ENCODE measurements around the gene GSN. TPM values are rescaled to one million over a fixed set of nuclear protein-coding genes. Genes with fewer than 3 reads are reported as not detected.
A peak's percentile ranks its signal among the peaks of the same experiment; 100 is the strongest.
"Not testable (repeated sequence)": the region's sequence is repeated elsewhere in the genome, so short reads cannot be mapped to it uniquely, and the experiment has no call there.

GSN gene
- total RNA-seq, 1 donor from 2014 or later: 159 TPM

- peak; percentile 84 to 97 for DNase-seq (ENCODE audit: low read depth in 2 of 2)
Measured at GRCh38 chr9:121286973-121287741, 19.2 kb downstream of the GSN start.

DNA sequence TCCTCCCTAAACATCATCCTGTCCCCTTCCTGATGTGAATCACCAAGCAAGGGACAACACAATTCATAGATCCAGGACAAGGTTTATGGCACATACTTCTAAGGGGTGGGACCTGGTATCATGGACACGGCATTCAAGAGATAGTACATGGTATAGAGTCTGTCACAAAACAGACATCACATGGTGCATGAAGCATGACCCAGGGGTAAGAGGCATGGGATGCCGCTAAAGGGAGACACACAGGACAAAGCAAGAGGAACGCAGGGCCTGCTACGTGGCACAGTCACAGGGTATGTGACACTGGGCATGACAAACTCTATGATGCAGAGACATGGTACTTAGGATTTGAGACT is 20.7 kb downstream of the GSN start:
- DNase-seq (ENCODE audit: low read depth in 2 of 2): no peak

GRCh38 chr9:121289026-121289771 is 21.2 kb downstream of the GSN start:
- peak; percentile 64 to 72 for DNase-seq (ENCODE audit: low read depth in 2 of 2)

DNA sequence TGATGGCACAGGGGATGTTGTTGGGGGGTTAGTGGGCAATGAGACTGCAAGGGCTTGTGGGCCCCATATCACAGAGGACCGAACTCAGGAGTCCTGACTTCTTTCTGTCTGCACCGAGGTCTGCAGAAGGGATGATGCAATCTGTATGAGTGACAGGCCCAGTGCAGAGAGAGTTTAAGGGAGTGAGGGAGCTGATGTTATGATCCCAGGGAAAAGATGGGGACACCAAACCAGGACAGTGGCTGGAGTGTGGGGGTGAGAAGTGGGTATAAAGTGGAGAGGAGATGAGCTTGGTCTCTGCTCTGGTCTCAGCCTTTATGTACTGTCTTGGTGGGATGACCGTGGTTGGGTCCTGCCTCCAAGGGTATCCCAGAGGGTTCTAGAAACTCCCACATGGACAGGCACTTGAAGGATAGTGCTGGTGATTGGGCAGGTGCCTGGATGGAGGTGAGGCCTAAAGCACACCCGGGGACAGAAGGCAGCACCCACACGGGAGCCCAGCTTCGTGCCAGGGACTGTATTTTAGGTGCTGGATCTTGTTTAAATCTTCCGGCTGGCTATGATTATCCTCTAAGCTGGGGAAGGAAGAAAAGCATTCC is 21.9 kb downstream of the GSN start:
- DNase-seq (ENCODE audit: low read depth in 2 of 2): no peak

DNA sequence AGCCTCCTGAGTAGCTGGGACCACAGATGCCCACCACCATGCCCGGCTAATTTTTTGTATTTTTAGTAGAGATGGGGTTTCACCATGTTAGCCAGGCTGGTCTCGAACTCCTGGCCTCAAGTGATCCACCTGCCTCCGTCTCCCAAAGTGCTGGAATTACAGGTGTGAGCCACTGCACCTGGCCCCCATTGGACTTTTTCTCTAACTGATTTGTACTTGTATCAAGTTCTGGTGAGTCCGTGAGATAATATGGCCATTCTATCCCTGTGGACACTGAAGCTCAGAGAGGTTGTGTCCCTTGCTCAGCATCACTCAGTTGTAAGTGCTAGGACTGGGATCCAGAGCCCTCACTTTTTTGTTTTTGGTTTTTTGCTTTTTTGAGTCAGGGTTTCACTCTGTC is 23.6 kb downstream of the GSN start:
- not testable (repeated sequence) for DNase-seq (ENCODE audit: low read depth in 2 of 2)

DNA sequence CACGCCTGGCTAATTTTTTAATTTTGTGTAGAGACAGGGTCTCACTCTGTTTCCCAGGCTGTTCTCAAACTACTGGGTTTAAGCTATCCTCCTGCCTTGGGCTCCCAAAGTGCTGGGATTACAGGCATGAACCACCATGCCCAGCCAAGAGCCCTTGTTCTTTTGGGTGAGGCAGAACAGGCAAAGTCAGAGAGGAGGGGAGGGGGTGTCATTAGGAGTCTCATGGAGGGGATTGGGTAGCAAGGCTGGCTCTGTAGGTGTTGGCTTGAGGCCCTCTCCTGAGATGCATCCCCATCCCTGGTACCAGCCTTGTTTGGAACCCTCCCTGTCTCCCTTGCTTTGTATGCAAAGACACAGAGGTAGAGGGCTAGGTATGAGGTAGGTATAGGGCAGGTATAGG is 24.1 kb downstream of the GSN start:
- no peak for DNase-seq (ENCODE audit: low read depth in 2 of 2)

GRCh38 chr9:121292801-121293241 is 24.9 kb downstream of the GSN start:
- no peak for DNase-seq (ENCODE audit: low read depth in 2 of 2)

DNA sequence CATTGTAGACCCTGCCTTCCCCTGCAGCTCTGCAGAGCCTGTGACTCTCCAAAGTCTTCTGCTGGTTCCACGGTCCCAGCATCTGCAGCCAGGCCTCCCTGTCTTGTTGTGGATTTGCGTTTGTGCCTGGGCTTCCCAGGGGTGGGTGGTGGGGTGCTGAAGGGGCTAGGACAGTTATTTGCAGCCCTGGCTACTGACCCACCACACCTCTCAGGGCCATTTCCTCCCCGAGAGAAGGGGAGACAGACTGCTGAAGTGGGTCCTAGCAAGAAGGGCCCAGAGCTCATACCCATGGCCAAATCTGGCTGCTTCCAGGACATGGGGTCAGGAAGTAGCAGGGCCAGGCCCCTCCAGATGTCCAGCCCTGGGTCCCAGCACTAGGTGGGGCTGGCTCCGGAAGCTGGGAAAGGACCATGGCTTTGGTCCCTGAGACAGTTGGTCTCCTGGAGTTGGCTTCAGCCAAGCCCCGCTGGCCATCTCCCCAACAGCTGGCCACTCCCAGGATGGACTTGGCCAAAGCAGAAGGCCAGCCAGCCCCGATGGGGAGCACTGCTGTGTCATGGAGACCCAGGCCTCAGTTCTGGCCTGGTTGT is 26.3 kb downstream of the GSN start:
- DNase-seq (ENCODE audit: low read depth in 2 of 2): no peak

DNA sequence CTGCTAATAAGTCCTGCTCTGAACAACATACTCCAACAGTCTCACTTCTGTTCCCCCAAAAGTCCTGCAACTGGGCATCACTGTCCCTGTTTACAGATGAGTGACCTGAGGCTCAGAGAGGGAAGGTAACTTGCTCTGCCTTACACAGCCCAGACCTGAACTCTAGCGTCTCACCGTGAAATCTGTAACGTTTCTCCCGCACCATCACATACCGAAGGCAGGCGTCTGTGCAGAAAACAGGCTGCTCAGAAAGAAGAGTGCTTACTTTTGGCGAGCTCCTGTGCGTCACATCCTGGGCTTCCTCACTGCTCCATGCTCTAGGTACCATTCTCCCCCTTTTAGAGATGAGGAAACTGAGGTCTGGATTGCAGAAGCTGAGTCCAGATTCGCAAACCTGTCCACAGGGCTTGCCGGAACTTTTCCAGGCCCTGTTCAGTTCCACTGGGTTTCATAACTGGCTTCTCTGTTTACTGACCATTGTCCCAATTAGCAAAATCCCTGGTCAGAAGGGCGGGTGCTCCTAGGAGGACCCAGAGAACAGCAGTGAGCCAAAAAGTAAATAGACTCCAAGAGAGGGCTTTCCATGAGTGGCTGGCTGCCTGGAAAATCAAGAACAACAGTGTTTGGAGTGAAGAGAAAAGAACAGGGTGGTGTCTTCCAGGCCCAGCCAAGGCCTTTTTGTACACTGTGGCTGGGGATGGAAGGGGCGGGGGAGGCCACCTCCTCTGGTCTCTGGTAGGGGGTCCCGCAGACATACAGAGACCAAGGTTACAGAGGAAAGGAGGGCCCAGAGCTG is 27.1 kb downstream of the GSN start:
- no peak for DNase-seq (ENCODE audit: low read depth in 2 of 2)

GRCh38 chr9:121295662-121296191 is 27.8 kb downstream of the GSN start:
- no peak for DNase-seq (ENCODE audit: low read depth in 2 of 2)

GRCh38 chr9:121296213-121297127 is 28.5 kb downstream of the GSN start:
- no peak for DNase-seq (ENCODE audit: low read depth in 2 of 2)

- DNase-seq (ENCODE audit: low read depth in 2 of 2): no peak
Measured at GRCh38 chr9:121297389-121297788, 29.4 kb downstream of the GSN start.

DNA sequence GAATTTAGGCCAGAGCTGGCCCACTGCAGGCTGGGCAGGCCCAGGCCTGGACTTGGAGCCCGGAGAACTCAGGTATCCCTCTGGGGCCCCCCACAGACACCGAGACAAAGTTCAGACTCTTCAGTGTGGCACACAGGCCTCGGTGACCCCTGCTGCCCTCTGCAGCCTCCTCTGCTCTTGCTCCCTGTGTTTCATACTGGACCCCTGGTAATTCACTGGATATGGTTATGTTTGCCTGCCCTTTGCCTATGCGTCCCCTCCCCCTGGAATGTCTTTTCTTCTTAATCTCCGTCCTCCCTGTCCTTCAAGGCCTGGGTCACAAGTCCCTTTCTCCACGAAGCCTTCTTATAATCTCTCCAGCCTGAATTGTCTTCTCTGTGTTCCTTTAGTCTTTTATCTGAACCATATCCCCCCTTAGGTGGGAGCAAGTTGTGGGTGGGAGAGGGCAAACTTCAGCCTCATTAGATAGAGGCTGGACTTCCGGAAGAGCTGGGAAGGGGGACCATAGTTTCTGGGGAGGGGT is 30.1 kb downstream of the GSN start:
- DNase-seq (ENCODE audit: low read depth in 2 of 2): no peak

- DNase-seq (ENCODE audit: low read depth in 2 of 2): peak; percentile 31 to 32
Measured at GRCh38 chr9:121298689-121299466, 30.9 kb downstream of the GSN start.

- DNase-seq (ENCODE audit: low read depth in 2 of 2): peak; percentile 60 to 61
Measured at GRCh38 chr9:121299467-121300282, 31.7 kb downstream of the GSN start.

DNA sequence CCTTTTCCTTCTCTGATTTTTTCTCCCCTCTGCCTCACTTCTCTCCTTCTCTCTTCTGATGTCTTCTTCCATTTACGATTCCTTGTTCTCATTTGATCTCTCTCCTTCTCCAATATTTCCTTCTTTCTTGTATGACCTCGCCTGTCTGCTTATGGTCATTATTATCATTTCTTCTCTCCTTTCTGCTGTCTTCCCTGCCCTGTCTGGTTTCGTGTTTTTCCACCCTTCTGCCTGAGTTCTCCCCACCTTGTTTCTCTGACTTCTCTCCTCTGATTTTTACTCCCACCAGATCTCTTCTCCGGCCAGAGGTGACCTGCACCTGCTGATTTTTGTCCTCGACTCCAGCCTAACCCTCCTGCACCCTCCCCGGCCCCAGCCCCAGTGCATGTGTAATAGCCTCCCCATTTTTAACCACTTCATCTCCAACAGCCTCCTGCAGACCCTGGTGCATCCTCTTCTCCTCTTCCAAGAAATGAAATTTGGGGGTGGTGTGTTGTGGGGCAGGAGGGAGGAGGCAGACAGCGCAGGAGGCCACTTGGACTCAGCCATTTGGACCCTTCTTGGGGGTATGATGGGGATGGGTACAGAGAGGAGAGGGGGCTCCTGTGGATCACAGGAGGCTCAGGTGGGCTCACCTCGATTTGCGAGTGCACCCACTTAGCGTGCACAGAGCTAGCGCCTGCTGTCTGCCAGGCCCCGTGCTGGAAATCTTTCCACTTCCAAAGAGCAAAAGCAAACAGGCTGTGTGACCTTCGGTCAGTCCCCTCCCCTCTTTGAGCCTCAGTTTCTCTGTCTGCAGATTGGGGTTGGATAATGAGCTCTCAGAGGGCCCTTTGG is 32.5 kb downstream of the GSN start:
- DNase-seq (ENCODE audit: low read depth in 2 of 2): no peak

- DNase-seq (ENCODE audit: low read depth in 2 of 2): no peak
Measured at GRCh38 chr9:121301881-121302286, 33.9 kb downstream of the GSN start.
